ENCODE data around the gene FBXO31.

The FBXO31 gene

GRCh38 chr16:87353613-87354012, 30.0 kb downstream of the FBXO31 start:
- Histone ChIP-seq H3K4me3 (ENCODE audit: low read depth, low read length) (no peak overlapping the region), H3K9ac (no peak overlapping the region), H3K36me3 (ENCODE audit: control insufficient read depth, insufficient read depth, low read length) (no peaks in the 10 kb centered on the region), H2AFZ (no peak overlapping the region), H3K79me2 (peaks cover 61% of the 10 kb centered on the region), H3K27me3 (ENCODE audit: control insufficient read depth, insufficient read depth, low read length) (no peaks in the 10 kb centered on the region), H3K4me2 (ENCODE audit: low read length) (no peak overlapping the region), H3K9me3 (ENCODE audit: control insufficient read depth, low read length) (no peaks in the 10 kb centered on the region), H3K4me1 (no peaks in the 10 kb centered on the region), H3K27ac (no peak overlapping the region)
- no peak for TF ChIP-seq CTCF (IDR thresholded peaks at IDR 0.05)

GRCh38 chr16:87352818-87353217, 30.8 kb downstream of the FBXO31 start:
- no peak overlapping the region for H3K9ac ChIP-seq
- no peak overlapping the region for H2AFZ ChIP-seq
- no peaks in the 10 kb centered on the region for H3K27me3 ChIP-seq (ENCODE audit: control insufficient read depth, insufficient read depth, low read length)
- no peak overlapping the region for H3K27ac ChIP-seq
- no peak overlapping the region for H3K4me3 ChIP-seq (ENCODE audit: low read depth, low read length)
- H3K9me3 ChIP-seq (ENCODE audit: control insufficient read depth, low read length) = no peaks in the 10 kb centered on the region
- H3K79me2 ChIP-seq = peaks cover 60% of the 10 kb centered on the region
- no peak for TF ChIP-seq CTCF (IDR thresholded peaks at IDR 0.05)
- H3K4me2 ChIP-seq (ENCODE audit: low read length) = no peak overlapping the region
- H3K36me3 ChIP-seq (ENCODE audit: control insufficient read depth, insufficient read depth, low read length) = no peaks in the 10 kb centered on the region
- H3K4me1 ChIP-seq = no peaks in the 10 kb centered on the region

- peaks cover 60% of the 10 kb centered on the region for H3K79me2 ChIP-seq
- no peak overlapping the region for H3K27ac ChIP-seq
Observed at GRCh38 chr16:87351320-87351698, 32.3 kb downstream of the FBXO31 start.

GRCh38 chr16:87350681-87351319, 32.8 kb downstream of the FBXO31 start:
- TF ChIP-seq CTCF (IDR thresholded peaks at IDR 0.05) = no peak
- no peak overlapping the region for H3K27ac ChIP-seq

More at GRCh38 chr16:87351320-87351698, 32.3 kb downstream of the FBXO31 start:
- Histone ChIP-seq H3K9ac (no peak overlapping the region), H3K4me1 (no peaks in the 10 kb centered on the region), H2AFZ (no peak overlapping the region), H3K4me3 (ENCODE audit: low read depth, low read length) (no peak overlapping the region), H3K9me3 (ENCODE audit: control insufficient read depth, low read length) (no peaks in the 10 kb centered on the region), H3K27me3 (ENCODE audit: control insufficient read depth, insufficient read depth, low read length) (no peaks in the 10 kb centered on the region), H3K4me2 (ENCODE audit: low read length) (no peak overlapping the region), H3K36me3 (ENCODE audit: control insufficient read depth, insufficient read depth, low read length) (no peaks in the 10 kb centered on the region)
- no peak for TF ChIP-seq CTCF (IDR thresholded peaks at IDR 0.05)

GRCh38 chr16:87350031-87350430, 33.5 kb downstream of the FBXO31 start:
- Histone ChIP-seq H3K4me1 (no peaks in the 10 kb centered on the region), H3K4me2 (ENCODE audit: low read length) (no peak overlapping the region), H3K27ac (no peak overlapping the region), H2AFZ (no peak overlapping the region), H3K4me3 (ENCODE audit: low read depth, low read length) (no peak overlapping the region), H3K79me2 (peaks cover 58% of the 10 kb centered on the region), H3K9me3 (ENCODE audit: control insufficient read depth, low read length) (no peaks in the 10 kb centered on the region), H3K36me3 (ENCODE audit: control insufficient read depth, insufficient read depth, low read length) (no peaks in the 10 kb centered on the region), H3K9ac (no peak overlapping the region), H3K27me3 (ENCODE audit: control insufficient read depth, insufficient read depth, low read length) (no peaks in the 10 kb centered on the region)
- no peak for TF ChIP-seq CTCF (IDR thresholded peaks at IDR 0.05)

More at GRCh38 chr16:87350681-87351319, 32.8 kb downstream of the FBXO31 start:
- Histone ChIP-seq H3K79me2 (peaks cover 59% of the 10 kb centered on the region), H2AFZ (no peak overlapping the region), H3K9me3 (ENCODE audit: control insufficient read depth, low read length) (no peaks in the 10 kb centered on the region), H3K9ac (no peak overlapping the region), H3K36me3 (ENCODE audit: control insufficient read depth, insufficient read depth, low read length) (no peaks in the 10 kb centered on the region), H3K4me1 (no peaks in the 10 kb centered on the region), H3K4me2 (ENCODE audit: low read length) (no peak overlapping the region), H3K4me3 (ENCODE audit: low read depth, low read length) (no peak overlapping the region), H3K27me3 (ENCODE audit: control insufficient read depth, insufficient read depth, low read length) (no peaks in the 10 kb centered on the region)
